Lower leg skin (tissue), 3 donors: Measurements from ENCODE around the gene FKBP11.

Experiments
- POLR2A ChIP-seq, 2 donors: fragments of 450-650 bp; IDR thresholded peaks; one replicate each; pipeline ENCODE4 v1.6.1; 2016 to 2017; ENCODE audit warnings: antibody characterized with exemption in 2 of 2, mild to moderate bottlenecking in 1 of 2, moderate library complexity in 1 of 2
- TF ChIP-seq, protein P1 (sequence below), 3 donors: fragments of 450-650 bp; IDR thresholded peaks; one replicate each; pipeline ENCODE4 v1.5.1; 2016; ENCODE audit warnings: antibody characterized with exemption in 3 of 3, mild to moderate bottlenecking in 3 of 3, moderate library complexity in 2 of 3

DNA sequence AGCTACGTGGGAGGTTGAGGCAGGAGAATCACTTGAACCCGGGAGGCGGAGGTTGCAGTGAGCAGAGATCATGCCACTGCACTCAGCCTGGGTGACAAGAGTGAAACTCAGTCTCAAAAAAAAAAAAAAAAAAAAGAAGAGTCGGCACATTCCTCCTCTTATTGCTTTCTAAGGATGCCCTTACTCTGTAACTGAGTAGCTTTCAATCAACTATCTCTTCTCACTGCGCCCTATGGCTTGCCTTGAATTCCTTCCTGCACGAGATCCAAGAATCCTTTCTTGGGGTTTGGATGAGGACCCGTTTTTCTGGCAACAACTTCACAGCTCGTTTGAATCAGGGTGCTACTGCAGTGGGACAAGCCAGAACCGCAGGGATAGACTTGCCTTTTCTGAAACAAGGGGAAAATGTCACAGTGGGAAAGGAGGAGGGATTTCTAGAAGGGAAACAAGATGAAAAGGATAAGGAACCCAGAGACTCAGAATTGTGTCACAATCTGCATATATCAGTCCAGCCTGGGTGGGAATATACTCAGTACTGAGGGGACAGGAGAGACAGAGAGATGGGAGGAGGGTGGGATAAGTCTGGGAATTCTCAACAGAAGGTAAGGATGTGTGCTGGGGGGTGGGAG is 43.5 kb downstream of the FKBP11 start:
- TF ChIP-seq, protein P1, sequence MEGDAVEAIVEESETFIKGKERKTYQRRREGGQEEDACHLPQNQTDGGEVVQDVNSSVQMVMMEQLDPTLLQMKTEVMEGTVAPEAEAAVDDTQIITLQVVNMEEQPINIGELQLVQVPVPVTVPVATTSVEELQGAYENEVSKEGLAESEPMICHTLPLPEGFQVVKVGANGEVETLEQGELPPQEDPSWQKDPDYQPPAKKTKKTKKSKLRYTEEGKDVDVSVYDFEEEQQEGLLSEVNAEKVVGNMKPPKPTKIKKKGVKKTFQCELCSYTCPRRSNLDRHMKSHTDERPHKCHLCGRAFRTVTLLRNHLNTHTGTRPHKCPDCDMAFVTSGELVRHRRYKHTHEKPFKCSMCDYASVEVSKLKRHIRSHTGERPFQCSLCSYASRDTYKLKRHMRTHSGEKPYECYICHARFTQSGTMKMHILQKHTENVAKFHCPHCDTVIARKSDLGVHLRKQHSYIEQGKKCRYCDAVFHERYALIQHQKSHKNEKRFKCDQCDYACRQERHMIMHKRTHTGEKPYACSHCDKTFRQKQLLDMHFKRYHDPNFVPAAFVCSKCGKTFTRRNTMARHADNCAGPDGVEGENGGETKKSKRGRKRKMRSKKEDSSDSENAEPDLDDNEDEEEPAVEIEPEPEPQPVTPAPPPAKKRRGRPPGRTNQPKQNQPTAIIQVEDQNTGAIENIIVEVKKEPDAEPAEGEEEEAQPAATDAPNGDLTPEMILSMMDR (IDR thresholded peaks at IDR 0.05), result no peak
- no peak for TF ChIP-seq POLR2A (IDR thresholded peaks at IDR 0.05)
